NK-92 (cell line): ENCODE results near the gene CRADD.
"Not testable (repeated sequence)": the region's sequence is repeated elsewhere in the genome, so short reads cannot be mapped to it uniquely, and the experiment has no call there.

Source experiments
- DNase-seq: peaks from one replicate; lab custom pipeline; 2025; ENCODE audit not compliant: unreplicated experiment; lab: John Stamatoyannopoulos, UW

CRADD gene

GRCh38 chr12:93781961-93782360 is 104.8 kb downstream of the CRADD start:
- DNase-seq, result not testable (repeated sequence)

GRCh38 chr12:93782853-93783252 is 105.7 kb downstream of the CRADD start:
- no peak for DNase-seq

GRCh38 chr12:93783832-93784231 is 106.7 kb downstream of the CRADD start:
- no peak for DNase-seq

- DNase-seq, result no peak
Observed at GRCh38 chr12:93784339-93785086, 107.3 kb downstream of the CRADD start.

- no peak for DNase-seq
Observed at GRCh38 chr12:93785249-93786010, 108.3 kb downstream of the CRADD start.

- no peak for DNase-seq
Observed at GRCh38 chr12:93786656-93787397, 109.7 kb downstream of the CRADD start.

- no peak for DNase-seq
Observed at GRCh38 chr12:93788853-93789252, 111.7 kb downstream of the CRADD start.

GRCh38 chr12:93789767-93790166 is 112.6 kb downstream of the CRADD start:
- DNase-seq, result no peak

GRCh38 chr12:93790472-93791152 is 113.4 kb downstream of the CRADD start:
- DNase-seq, result no peak

- no peak for DNase-seq
Observed at GRCh38 chr12:93793007-93793406, 115.8 kb downstream of the CRADD start.

GRCh38 chr12:93793983-93794382 is 116.8 kb downstream of the CRADD start:
- no peak for DNase-seq

- no peak for DNase-seq
Observed at GRCh38 chr12:93794738-93795137, 117.6 kb downstream of the CRADD start.

GRCh38 chr12:93795352-93795751 is 118.2 kb downstream of the CRADD start:
- no peak for DNase-seq

- no peak for DNase-seq
Observed at GRCh38 chr12:93796729-93797128, 119.6 kb downstream of the CRADD start.

- DNase-seq, result no peak
Observed at GRCh38 chr12:93798279-93799151, 121.3 kb downstream of the CRADD start.

- not testable (repeated sequence) for DNase-seq
Observed at GRCh38 chr12:93801666-93802065, 124.5 kb downstream of the CRADD start.

- no peak for DNase-seq
Observed at GRCh38 chr12:93802293-93802692, 125.1 kb downstream of the CRADD start.

- DNase-seq, result no peak
Observed at GRCh38 chr12:93802698-93803423, 125.7 kb downstream of the CRADD start.

GRCh38 chr12:93803424-93803807 is 126.2 kb downstream of the CRADD start:
- no peak for DNase-seq
